GM12878 (cell line): Measurements from ENCODE around the gene CRYBB2.

Experiments used
- ATF2 ChIP-seq: IDR thresholded peaks from 2 replicates; pipeline ENCODE4 v1.6.1; 2012; ENCODE audit warnings: low read length, inconsistent platforms
- BRCA1 ChIP-seq: IDR thresholded peaks from 2 replicates; pipeline ENCODE4 v1.6.1; 2011; ENCODE audit warnings: low read depth, low read length, improper control_type of control experiment
- CHD2 ChIP-seq: IDR thresholded peaks from 2 replicates; pipeline ENCODE4 v1.6.1; 2011; ENCODE audit warnings: low read depth, low read length, improper control_type of control experiment, borderline replicate concordance
- EGR1 ChIP-seq, 2 experiments: IDR thresholded peaks; 1 replicate in 1 of 2; 2 replicates in 1 of 2; pipeline ENCODE4 v1.6.1; 2011 to 2012; ENCODE audit warnings: low read depth in 2 of 2, low read length in 2 of 2, borderline replicate concordance in 1 of 2, mild to moderate bottlenecking in 1 of 2, moderate library complexity in 1 of 2
- EP300 ChIP-seq, 2 experiments: fragments of 150-350 bp in 1 of 2; IDR thresholded peaks; 2 replicates each; pipeline ENCODE4 v1.6.1; 2011 to 2012; ENCODE audit warnings: low read depth in 2 of 2, low read length in 2 of 2, borderline replicate concordance in 1 of 2, improper control_type of control experiment in 1 of 2, inconsistent platforms in 1 of 2; ENCODE audit not compliant: control insufficient read depth in 1 of 2
- JUND ChIP-seq: IDR thresholded peaks from 2 replicates; pipeline ENCODE4 v1.6.1; 2012; ENCODE audit warnings: low read depth, mild to moderate bottlenecking, low read length, improper control_type of control experiment, moderate library complexity
- NFIC ChIP-seq: IDR thresholded peaks from 2 replicates; pipeline ENCODE4 v1.6.1; 2012; ENCODE audit warnings: low read depth, mild to moderate bottlenecking, inconsistent platforms, low read length, moderate library complexity
- POLR2A ChIP-seq: IDR thresholded peaks from 2 replicates; pipeline ENCODE4 v1.6.1; 2011; ENCODE audit warnings: low read depth, mild to moderate bottlenecking, low read length
- POLR2AphosphoS5 ChIP-seq: IDR thresholded peaks from 2 replicates; pipeline ENCODE4 v1.6.1; 2011; ENCODE audit warnings: mild to moderate bottlenecking, low read length, inconsistent platforms
- RAD51 ChIP-seq: fragments of 450-650 bp; IDR thresholded peaks from 2 replicates; pipeline ENCODE4 v1.6.1; 2016; ENCODE audit warnings: moderate library complexity, mild to moderate bottlenecking, inconsistent platforms
- REST ChIP-seq: IDR thresholded peaks from 2 replicates; pipeline ENCODE4 v1.6.1; 2012; ENCODE audit warnings: mild to moderate bottlenecking, low read depth, low read length
- SMC3 ChIP-seq: IDR thresholded peaks from 2 replicates; pipeline ENCODE4 v1.6.1; 2011; ENCODE audit warnings: low read length, improper control_type of control experiment, borderline replicate concordance
- TF ChIP-seq, protein P1 (sequence below), 3 experiments: IDR thresholded peaks in 2 of 3; conservative IDR thresholded peaks in 1 of 3; 2 replicates each; pipeline ENCODE4 v1.5.1; 2011; ENCODE audit warnings: low read depth in 3 of 3, low read length in 3 of 3, mild to moderate bottlenecking in 3 of 3, control low read depth in 2 of 3, moderate library complexity in 2 of 3, inconsistent platforms in 1 of 3, mixed read lengths in 1 of 3; ENCODE audit not compliant: control insufficient read depth in 2 of 3, insufficient read depth in 1 of 3; ENCODE audit errors: extremely low read depth in 1 of 3
- TF ChIP-seq, protein P2 (sequence below): fragments of 450-650 bp; IDR thresholded peaks from 2 replicates; pipeline ENCODE4 v1.6.1; 2017; ENCODE audit warnings: antibody characterized with exemption, mild to moderate bottlenecking, moderate library complexity

DNA sequence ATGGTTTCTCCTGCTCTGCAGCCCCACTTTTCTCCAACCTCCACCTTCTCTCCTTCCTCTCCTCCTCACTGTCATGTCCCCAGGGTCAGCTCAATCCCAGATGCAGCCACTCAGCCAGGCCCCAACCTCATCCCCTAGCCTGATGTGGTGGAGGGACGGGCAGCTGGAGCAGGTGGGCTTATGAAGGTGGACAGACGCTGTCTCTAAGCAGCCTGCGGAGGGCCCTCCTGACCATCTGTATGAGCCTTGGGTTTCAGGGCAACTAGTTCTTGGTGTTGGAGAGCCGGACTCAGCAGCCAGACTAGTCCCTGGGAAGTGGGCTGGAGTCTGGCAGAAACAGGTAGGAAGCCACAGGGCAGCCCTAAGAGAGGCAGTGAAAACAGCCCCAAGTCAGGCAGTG lies 18.1 kb downstream of the CRYBB2 start:
- no peak for TF ChIP-seq ATF2
- no peak for TF ChIP-seq POLR2AphosphoS5
- no peak for TF ChIP-seq NFIC
- TF ChIP-seq, protein P1, sequence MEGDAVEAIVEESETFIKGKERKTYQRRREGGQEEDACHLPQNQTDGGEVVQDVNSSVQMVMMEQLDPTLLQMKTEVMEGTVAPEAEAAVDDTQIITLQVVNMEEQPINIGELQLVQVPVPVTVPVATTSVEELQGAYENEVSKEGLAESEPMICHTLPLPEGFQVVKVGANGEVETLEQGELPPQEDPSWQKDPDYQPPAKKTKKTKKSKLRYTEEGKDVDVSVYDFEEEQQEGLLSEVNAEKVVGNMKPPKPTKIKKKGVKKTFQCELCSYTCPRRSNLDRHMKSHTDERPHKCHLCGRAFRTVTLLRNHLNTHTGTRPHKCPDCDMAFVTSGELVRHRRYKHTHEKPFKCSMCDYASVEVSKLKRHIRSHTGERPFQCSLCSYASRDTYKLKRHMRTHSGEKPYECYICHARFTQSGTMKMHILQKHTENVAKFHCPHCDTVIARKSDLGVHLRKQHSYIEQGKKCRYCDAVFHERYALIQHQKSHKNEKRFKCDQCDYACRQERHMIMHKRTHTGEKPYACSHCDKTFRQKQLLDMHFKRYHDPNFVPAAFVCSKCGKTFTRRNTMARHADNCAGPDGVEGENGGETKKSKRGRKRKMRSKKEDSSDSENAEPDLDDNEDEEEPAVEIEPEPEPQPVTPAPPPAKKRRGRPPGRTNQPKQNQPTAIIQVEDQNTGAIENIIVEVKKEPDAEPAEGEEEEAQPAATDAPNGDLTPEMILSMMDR (IDR thresholded peaks at IDR 0.05 in 2 of 3, conservative IDR thresholded peaks at IDR 0.05 in 1 of 3; ENCODE audit: control insufficient read depth in 2 of 3, extremely low read depth in 1 of 3, insufficient read depth in 1 of 3, low read depth in 3 of 3, low read length in 3 of 3), result no peak
- TF ChIP-seq EP300 (IDR thresholded peaks at IDR 0.05; ENCODE audit: borderline replicate concordance in 1 of 2, control insufficient read depth in 1 of 2, low read depth in 2 of 2, low read length in 2 of 2), result no peak
- TF ChIP-seq BRCA1, result no peak
- TF ChIP-seq, protein P2, sequence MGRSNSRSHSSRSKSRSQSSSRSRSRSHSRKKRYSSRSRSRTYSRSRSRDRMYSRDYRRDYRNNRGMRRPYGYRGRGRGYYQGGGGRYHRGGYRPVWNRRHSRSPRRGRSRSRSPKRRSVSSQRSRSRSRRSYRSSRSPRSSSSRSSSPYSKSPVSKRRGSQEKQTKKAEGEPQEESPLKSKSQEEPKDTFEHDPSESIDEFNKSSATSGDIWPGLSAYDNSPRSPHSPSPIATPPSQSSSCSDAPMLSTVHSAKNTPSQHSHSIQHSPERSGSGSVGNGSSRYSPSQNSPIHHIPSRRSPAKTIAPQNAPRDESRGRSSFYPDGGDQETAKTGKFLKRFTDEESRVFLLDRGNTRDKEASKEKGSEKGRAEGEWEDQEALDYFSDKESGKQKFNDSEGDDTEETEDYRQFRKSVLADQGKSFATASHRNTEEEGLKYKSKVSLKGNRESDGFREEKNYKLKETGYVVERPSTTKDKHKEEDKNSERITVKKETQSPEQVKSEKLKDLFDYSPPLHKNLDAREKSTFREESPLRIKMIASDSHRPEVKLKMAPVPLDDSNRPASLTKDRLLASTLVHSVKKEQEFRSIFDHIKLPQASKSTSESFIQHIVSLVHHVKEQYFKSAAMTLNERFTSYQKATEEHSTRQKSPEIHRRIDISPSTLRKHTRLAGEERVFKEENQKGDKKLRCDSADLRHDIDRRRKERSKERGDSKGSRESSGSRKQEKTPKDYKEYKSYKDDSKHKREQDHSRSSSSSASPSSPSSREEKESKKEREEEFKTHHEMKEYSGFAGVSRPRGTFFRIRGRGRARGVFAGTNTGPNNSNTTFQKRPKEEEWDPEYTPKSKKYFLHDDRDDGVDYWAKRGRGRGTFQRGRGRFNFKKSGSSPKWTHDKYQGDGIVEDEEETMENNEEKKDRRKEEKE, result no peak
- no peak for TF ChIP-seq JUND
- TF ChIP-seq EGR1 (IDR thresholded peaks at IDR 0.05; ENCODE audit: borderline replicate concordance in 1 of 2, low read depth in 2 of 2, low read length in 2 of 2), result no peak
- TF ChIP-seq CHD2, result no peak
- TF ChIP-seq RAD51, result no peak
- TF ChIP-seq POLR2A, result no peak
- TF ChIP-seq REST, result no peak
- no peak for TF ChIP-seq SMC3
